Nephron (organoid): ENCODE data around the gene LRRN1.

Source experiments
- H3K27ac Mint-ChIP-seq, 3 experiments: 2 replicates each; pipeline ENCODE4 v1.8.0; 2020; ENCODE audit warnings: mixed read lengths in 3 of 3, mild to moderate bottlenecking in 2 of 3, moderate library complexity in 1 of 3
- H3K27me3 Mint-ChIP-seq: 2 replicates; pipeline ENCODE4 v1.8.0; 2021; ENCODE audit warnings: low read depth, mild to moderate bottlenecking, moderate library complexity, mixed read lengths
- H3K36me3 Mint-ChIP-seq: 2 replicates; pipeline ENCODE4 v1.8.0; 2020; ENCODE audit warnings: low read depth, mixed read lengths
- H3K4me1 Mint-ChIP-seq: 2 replicates; pipeline ENCODE4 v1.8.0; 2020; ENCODE audit warnings: mixed read lengths
- H3K4me3 Mint-ChIP-seq, 3 experiments: 2 replicates each; pipeline ENCODE4 v1.8.0; 2020; ENCODE audit warnings: mild to moderate bottlenecking in 3 of 3, mixed read lengths in 3 of 3, moderate library complexity in 2 of 3
- H3K9me3 Mint-ChIP-seq: 2 replicates; pipeline ENCODE4 v1.8.0; 2020; ENCODE audit warnings: mixed read lengths
- TF ChIP-seq, protein P1 (sequence below), 3 experiments: fragments of 200-600 bp; sonication (generic); IDR thresholded peaks; one replicate each; pipeline ENCODE4 v1.5.0; 2021; ENCODE audit warnings: antibody characterized with exemption in 3 of 3; ENCODE audit not compliant: unreplicated experiment in 3 of 3

LRRN1 gene

DNA sequence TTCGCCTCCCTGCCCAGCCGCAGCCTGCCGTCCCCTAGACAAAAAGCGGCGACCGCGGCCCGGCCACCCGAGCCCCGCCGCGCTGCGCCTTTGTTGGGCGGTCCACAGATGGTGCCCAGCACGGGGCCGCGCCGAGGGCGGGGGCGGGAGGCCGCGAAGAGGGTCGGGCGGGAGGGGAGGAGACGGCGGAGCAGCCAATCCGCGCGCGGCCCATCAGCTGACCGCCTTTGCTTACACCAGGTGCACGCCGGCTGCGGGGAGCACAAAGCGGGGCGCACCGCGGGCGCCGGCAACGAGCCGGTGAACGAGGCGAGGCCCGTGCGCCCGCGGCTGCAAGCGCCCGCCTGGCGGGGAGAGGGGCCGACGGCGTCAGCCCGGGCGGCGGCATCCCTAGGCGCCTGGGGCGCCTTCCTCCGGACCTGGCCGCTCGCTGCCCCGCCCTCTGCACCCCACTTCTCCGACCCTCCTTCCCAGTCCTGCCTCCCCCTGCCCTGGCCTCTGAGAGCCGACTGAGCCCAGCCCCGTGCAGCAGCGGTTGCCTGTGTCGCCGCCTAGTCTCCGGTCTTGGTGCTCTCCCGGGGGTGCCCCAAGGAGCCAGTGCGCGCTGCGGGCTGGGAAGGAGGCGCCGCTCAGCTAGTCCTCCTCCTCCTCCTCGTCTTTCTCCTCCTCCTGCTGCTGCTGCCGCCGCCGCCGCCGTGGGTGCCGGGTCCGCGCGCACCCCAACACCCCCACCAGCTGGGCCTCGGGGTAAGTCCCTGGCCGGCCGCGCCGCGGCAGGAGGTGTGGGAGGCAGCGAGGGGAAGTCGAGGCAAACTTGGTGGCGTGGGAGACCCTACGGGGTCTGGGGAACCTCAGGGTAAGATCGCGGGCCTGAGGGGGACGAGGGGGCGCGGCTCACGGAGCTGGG is at the start of gene LRRN1:
Gene LRRN1 (plus strand): TSS at position 259 of the 907 bp plus-strand sequence. CDS start 45,211 bp downstream, outside the sequence.
- Mint-ChIP-seq H3K4me1 (peaks cover 40% of the 10 kb centered on the region), H3K36me3 (peaks cover 3% of the 10 kb centered on the region), H3K27me3 (peaks cover 27% of the 10 kb centered on the region), H3K4me3 (peak within 1 kb of the TSS; percentile 87 to 96 (median 95)), H3K27ac (peak within 1 kb of the TSS; percentile 92 to 96 (median 94)), H3K9me3 (peaks cover 3% of the 10 kb centered on the region)
- TF ChIP-seq, protein P1, sequence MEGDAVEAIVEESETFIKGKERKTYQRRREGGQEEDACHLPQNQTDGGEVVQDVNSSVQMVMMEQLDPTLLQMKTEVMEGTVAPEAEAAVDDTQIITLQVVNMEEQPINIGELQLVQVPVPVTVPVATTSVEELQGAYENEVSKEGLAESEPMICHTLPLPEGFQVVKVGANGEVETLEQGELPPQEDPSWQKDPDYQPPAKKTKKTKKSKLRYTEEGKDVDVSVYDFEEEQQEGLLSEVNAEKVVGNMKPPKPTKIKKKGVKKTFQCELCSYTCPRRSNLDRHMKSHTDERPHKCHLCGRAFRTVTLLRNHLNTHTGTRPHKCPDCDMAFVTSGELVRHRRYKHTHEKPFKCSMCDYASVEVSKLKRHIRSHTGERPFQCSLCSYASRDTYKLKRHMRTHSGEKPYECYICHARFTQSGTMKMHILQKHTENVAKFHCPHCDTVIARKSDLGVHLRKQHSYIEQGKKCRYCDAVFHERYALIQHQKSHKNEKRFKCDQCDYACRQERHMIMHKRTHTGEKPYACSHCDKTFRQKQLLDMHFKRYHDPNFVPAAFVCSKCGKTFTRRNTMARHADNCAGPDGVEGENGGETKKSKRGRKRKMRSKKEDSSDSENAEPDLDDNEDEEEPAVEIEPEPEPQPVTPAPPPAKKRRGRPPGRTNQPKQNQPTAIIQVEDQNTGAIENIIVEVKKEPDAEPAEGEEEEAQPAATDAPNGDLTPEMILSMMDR (IDR thresholded peaks at IDR 0.05; ENCODE audit: unreplicated experiment in 3 of 3) = no peak

DNA sequence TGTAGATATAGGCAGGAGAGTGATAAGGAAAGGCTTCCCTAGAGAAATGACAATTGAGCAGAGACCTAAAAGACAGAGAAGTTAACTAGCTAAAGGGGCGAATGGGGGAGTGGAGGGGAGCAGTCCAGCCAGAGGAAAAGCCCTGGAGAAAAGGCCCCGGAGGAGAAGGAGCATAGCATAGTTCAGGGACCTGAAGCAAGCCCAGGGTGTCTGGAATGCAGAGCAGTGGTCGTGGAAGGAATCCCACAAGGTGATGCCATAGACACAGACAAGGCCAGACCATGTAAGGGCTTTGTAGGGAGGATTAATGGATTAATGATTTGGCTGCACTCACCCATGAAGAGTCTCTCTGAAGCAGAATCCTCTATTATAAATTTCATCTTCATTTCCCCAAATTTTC is 45.8 kb upstream of the LRRN1 start:
- TF ChIP-seq, protein P1 (IDR thresholded peaks at IDR 0.05; ENCODE audit: unreplicated experiment in 3 of 3) = no peak
- Mint-ChIP-seq H3K36me3 (no peaks in the 10 kb centered on the region), H3K27me3 (no peaks in the 10 kb centered on the region), H3K4me1 (peaks cover 15% of the 10 kb centered on the region), H3K27ac (no peak overlapping the region), H3K9me3 (no peaks in the 10 kb centered on the region), H3K4me3 (no peak overlapping the region)

DNA sequence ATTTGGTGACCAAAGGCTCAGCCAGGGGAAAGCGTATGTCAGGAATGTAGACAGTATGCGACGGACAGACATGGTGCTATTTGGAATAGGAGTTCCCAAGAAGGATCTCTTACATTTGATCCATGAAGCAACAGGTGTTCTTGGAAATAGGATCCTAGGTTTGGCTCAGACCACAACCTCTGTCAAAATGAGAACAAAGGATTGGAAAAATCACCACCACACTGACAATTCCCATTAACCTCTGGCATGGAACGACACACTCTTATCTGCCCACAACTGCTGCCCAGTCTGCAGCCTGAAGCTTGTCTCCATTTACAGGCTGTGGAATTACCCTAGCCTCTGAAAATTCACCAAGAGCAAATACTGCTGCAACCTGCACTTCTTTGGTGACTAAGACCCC is 33.6 kb upstream of the LRRN1 start:
- peak overlapping the region in 1 of 3 experiments; percentile 0 for H3K4me3 Mint-ChIP-seq
- H3K36me3 Mint-ChIP-seq = no peaks in the 10 kb centered on the region
- no peaks in the 10 kb centered on the region for H3K27me3 Mint-ChIP-seq
- no peaks in the 10 kb centered on the region for H3K9me3 Mint-ChIP-seq
- peaks cover 64% of the 10 kb centered on the region for H3K4me1 Mint-ChIP-seq
- TF ChIP-seq, protein P1 (IDR thresholded peaks at IDR 0.05; ENCODE audit: unreplicated experiment in 3 of 3) = no peak
- H3K27ac Mint-ChIP-seq = peak overlapping the region; percentile 4 to 55 (median 30)

DNA sequence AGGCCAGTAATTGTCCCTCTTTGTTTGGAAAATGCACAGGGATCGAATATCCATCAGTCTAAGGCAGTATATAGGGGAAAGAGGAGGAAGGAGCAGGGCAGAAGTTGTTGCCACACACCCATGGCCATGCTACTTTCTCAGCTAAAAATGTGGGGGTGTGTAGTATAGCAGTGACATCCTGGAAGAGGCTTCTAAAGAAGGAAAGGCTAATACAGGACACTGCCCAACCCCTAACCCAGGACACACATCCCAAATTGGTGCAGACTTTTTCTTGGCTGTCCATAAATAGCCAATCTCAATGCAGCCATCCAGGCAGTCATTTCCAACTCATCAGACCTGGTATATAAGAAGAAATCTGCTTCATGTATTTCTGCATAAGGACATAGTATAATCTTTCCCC is 33.1 kb upstream of the LRRN1 start:
- Mint-ChIP-seq H3K27ac (peak overlapping the region; percentile 4 to 55 (median 30)), H3K27me3 (no peaks in the 10 kb centered on the region), H3K4me3 (peak overlapping the region in 1 of 3 experiments; percentile 13), H3K36me3 (no peaks in the 10 kb centered on the region), H3K4me1 (peaks cover 68% of the 10 kb centered on the region), H3K9me3 (no peaks in the 10 kb centered on the region)
- TF ChIP-seq, protein P1 (IDR thresholded peaks at IDR 0.05; ENCODE audit: unreplicated experiment in 3 of 3) = no peak

DNA sequence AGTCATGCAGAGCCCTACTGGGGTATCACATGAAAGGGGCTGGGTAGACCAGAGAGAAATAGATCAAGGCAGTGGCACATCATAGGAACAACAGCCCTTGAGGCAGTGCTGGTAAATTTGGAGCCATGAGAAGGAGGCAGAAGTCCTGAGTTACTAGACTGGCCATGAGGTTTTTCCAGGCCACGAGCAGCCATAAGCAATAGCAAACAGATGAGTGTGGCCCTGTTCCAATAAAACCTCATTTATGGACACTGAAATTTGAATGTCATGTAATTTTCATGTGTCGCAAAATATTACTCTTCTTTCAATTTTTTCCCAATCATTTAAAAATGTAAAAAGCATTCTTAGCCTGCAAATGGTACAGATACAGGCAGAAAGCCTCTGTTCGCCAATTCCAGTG is 28.1 kb upstream of the LRRN1 start:
- no peaks in the 10 kb centered on the region for H3K27me3 Mint-ChIP-seq

More for the DNA sequence above, 28.1 kb upstream of the LRRN1 start:
- peak overlapping the region in 1 of 3 experiments; percentile 65 for H3K27ac Mint-ChIP-seq
- no peak overlapping the region for H3K4me3 Mint-ChIP-seq
- H3K36me3 Mint-ChIP-seq = peaks cover 19% of the 10 kb centered on the region
- TF ChIP-seq, protein P1 (IDR thresholded peaks at IDR 0.05; ENCODE audit: unreplicated experiment in 3 of 3) = no peak
- peaks cover 26% of the 10 kb centered on the region for H3K9me3 Mint-ChIP-seq
- H3K4me1 Mint-ChIP-seq = peaks cover 51% of the 10 kb centered on the region
